Calu3 (cell line): ENCODE measurements around the gene KCNQ5. TPM values are rescaled to one million over a fixed set of nuclear protein-coding genes. Genes with fewer than 3 reads are reported as not detected.

ENCODE experiments used
- BruUV-seq: library from RNA; stranded (reverse); fragments of 400-500 nt; replicated peaks from 2 replicates; lab custom pipeline; 2021; lab: Mats Ljungman, UMichigan
- CTCF ChIA-PET: fragments of 300-600 bp; sonication (Branson Sonifier 250); formaldehyde crosslinking; loops from one replicate; lab custom pipeline; 2022; ENCODE audit warnings: antibody characterized with exemption; lab: Charles Lee
- DNase-seq: peaks from one replicate; pipeline ENCODE4 v3.0.0; 2022
- H3K27ac Mint-ChIP-seq: one replicate; pipeline ENCODE4 v1.8.0; 2022; ENCODE audit warnings: mixed read lengths; ENCODE audit not compliant: unreplicated experiment
- H3K27me3 Mint-ChIP-seq: one replicate; pipeline ENCODE4 v1.8.0; 2022; ENCODE audit warnings: mixed read lengths; ENCODE audit not compliant: unreplicated experiment
- H3K36me3 Mint-ChIP-seq: one replicate; pipeline ENCODE4 v1.8.0; 2022; ENCODE audit warnings: mild to moderate bottlenecking, moderate library complexity, mixed read lengths; ENCODE audit not compliant: insufficient read depth, unreplicated experiment
- H3K4me1 Mint-ChIP-seq: one replicate; pipeline ENCODE4 v1.8.0; 2022; ENCODE audit warnings: mild to moderate bottlenecking, low read depth, mixed read lengths; ENCODE audit not compliant: unreplicated experiment
- H3K4me3 Mint-ChIP-seq: one replicate; pipeline ENCODE4 v1.8.0; 2022; ENCODE audit warnings: mild to moderate bottlenecking, low read depth, moderate library complexity, mixed read lengths; ENCODE audit not compliant: unreplicated experiment
- H3K9me3 Mint-ChIP-seq: one replicate; pipeline ENCODE4 v1.8.0; 2022; ENCODE audit warnings: low read depth, mixed read lengths; ENCODE audit not compliant: unreplicated experiment
- intact Hi-C: fragments of 100-400 bp; cut with micrococcal nuclease; formaldehyde crosslinking; loops from one replicate; pipeline ENCODE4 v1.10.0; 2022; ENCODE audit not compliant: unreplicated experiment
- total RNA-seq: library from RNA; stranded (reverse); gene quantifications from 2 replicates; pipeline ENCODE4 v1.2.3, GENCODE V29; 2022
- TF ChIP-seq, protein P1 (sequence below): fragments of 200-600 bp; IDR thresholded peaks from one replicate; pipeline ENCODE4 v1.8.0; 2022; ENCODE audit warnings: antibody characterized with exemption; ENCODE audit not compliant: unreplicated experiment

The KCNQ5 gene
- total RNA-seq, 1 experiment from 2014 or later: not detected

DNA sequence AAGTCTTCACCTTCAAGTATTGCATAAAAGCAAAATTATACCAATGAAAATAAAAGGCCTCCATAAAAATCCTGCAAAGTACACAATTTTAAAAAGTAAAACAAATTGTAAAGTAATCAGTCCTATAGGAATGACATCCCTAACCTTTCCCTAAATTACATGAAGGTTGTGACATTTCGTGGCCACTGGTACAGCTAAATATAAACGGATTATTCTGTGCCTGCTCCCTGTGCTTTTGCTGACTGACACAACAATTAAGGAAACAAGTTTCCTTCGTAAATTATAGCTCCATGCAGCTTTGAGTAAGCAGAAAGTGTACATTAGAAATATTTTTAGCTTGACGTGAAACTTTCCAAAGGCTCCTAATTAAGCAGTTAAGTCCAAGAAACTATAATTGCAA is 222.8 kb downstream of the KCNQ5 start:
- Mint-ChIP-seq H3K4me3 (no peak overlapping the region), H3K4me1 (no peaks in the 10 kb centered on the region), H3K27ac (no peak overlapping the region), H3K27me3 (no peaks in the 10 kb centered on the region), H3K36me3 (no peaks in the 10 kb centered on the region), H3K9me3 (peaks cover 2% of the 10 kb centered on the region)
- TF ChIP-seq, protein P1, sequence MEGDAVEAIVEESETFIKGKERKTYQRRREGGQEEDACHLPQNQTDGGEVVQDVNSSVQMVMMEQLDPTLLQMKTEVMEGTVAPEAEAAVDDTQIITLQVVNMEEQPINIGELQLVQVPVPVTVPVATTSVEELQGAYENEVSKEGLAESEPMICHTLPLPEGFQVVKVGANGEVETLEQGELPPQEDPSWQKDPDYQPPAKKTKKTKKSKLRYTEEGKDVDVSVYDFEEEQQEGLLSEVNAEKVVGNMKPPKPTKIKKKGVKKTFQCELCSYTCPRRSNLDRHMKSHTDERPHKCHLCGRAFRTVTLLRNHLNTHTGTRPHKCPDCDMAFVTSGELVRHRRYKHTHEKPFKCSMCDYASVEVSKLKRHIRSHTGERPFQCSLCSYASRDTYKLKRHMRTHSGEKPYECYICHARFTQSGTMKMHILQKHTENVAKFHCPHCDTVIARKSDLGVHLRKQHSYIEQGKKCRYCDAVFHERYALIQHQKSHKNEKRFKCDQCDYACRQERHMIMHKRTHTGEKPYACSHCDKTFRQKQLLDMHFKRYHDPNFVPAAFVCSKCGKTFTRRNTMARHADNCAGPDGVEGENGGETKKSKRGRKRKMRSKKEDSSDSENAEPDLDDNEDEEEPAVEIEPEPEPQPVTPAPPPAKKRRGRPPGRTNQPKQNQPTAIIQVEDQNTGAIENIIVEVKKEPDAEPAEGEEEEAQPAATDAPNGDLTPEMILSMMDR: no peak
- no peak for DNase-seq
- CTCF ChIA-PET: no interaction called here
- no TSS peak for BruUV-seq
- intact Hi-C loops: no loop called here

DNA sequence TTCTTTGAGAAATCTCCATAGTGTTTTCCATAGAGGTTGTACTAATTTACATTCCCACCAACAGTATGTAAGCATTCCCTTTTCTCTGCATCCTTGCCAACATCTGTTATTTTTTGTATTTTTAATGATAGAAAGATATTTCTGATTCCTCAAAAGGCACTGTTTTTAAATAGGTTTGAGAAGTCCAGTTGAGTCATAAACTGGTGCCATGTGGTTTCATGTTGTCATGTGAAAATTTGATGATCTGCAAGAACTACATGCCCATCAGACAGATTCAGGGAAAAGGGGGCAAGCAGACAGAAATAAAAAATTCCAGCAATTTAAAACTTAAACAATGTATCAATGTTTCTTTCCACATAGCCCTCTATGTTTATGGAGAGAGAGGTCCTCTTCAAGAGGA is 227.5 kb downstream of the KCNQ5 start:
- H3K4me1 Mint-ChIP-seq: no peaks in the 10 kb centered on the region
- peaks cover 2% of the 10 kb centered on the region for H3K9me3 Mint-ChIP-seq
- TF ChIP-seq, protein P1: no peak
- H3K27me3 Mint-ChIP-seq: no peaks in the 10 kb centered on the region
- BruUV-seq: no TSS peak
- intact Hi-C loops: no loop called here
- no peaks in the 10 kb centered on the region for H3K36me3 Mint-ChIP-seq
- no peak for DNase-seq
- CTCF ChIA-PET: no interaction called here
- no peak overlapping the region for H3K4me3 Mint-ChIP-seq
- H3K27ac Mint-ChIP-seq: no peak overlapping the region

DNA sequence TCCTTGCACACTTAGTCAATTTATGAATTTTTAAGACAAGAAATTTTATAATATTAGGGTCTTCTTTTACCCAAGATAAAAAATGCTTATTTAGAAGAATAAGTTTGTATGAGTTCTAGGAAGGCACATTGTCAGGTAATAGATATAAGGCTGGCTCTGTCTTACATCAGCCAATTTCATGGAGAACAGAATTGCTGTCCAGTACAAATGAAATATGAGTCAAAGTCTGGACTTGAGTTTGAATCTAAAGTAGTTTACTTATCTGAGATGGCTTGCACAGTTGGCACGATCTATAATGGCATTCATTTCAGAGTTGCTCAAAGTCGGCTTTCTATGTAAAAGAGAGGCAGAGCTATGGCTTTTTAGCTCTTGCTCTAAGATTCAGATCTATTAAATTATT is 228.2 kb downstream of the KCNQ5 start:
- no peak overlapping the region for H3K27ac Mint-ChIP-seq
- H3K4me3 Mint-ChIP-seq: no peak overlapping the region
- TF ChIP-seq, protein P1: no peak
- H3K4me1 Mint-ChIP-seq: no peaks in the 10 kb centered on the region
- no peak for DNase-seq
- H3K9me3 Mint-ChIP-seq: peaks cover 2% of the 10 kb centered on the region
- no peaks in the 10 kb centered on the region for H3K36me3 Mint-ChIP-seq
- intact Hi-C loops: no loop called here
- H3K27me3 Mint-ChIP-seq: no peaks in the 10 kb centered on the region
- CTCF ChIA-PET: no interaction called here
- no TSS peak for BruUV-seq

DNA sequence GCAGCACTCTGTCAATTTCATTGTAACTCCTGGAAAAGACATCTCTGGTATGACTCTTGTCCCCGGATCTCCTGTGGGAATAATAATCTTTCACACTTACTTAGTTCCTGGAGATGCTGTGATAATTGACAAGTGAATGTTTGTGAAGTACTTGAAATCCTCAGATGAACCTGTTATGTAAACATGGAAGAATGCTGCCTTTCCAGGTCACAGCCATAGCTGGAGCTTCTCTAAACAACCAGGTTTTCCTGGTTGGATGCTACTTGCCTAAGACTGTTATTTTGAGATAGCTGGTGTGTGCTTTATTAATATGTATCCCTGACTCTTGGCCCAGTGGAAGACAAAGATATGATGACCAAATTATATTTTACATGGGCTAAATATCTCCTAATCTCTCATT is 228.6 kb downstream of the KCNQ5 start:
- no peak for DNase-seq

More for the DNA sequence above, 228.6 kb downstream of the KCNQ5 start:
- H3K4me1 Mint-ChIP-seq: no peaks in the 10 kb centered on the region
- intact Hi-C loops: no loop called here
- no peak overlapping the region for H3K27ac Mint-ChIP-seq
- H3K36me3 Mint-ChIP-seq: no peaks in the 10 kb centered on the region
- CTCF ChIA-PET: no interaction called here
- TF ChIP-seq, protein P1: no peak
- peaks cover 2% of the 10 kb centered on the region for H3K9me3 Mint-ChIP-seq
- BruUV-seq: no TSS peak
- no peak overlapping the region for H3K4me3 Mint-ChIP-seq
- H3K27me3 Mint-ChIP-seq: no peaks in the 10 kb centered on the region
